HL-60/S4 treated with phorbol 12-myristate 13-acetate at 8.2 ng/mL for 4 days and 3 days (cell line): ENCODE measurements around the gene GET4.

ENCODE experiments used
- in situ Hi-C: fragments of 300-500 bp; cut with MboI; formaldehyde crosslinking; loops from 2 replicates; pipeline ENCODE4 v1.15.0; 2022; ENCODE audit warnings: low sequenced_read_pairs

The GET4 gene

GRCh38 chr7:884191-885003 lies 8.0 kb downstream of the GET4 start:
- in situ Hi-C loops = no loop called here

- in situ Hi-C loops = no loop called here
These were observed 9.0 kb downstream of the GET4 start for GRCh38 chr7:885261-885892.

- in situ Hi-C loops = no loop called here
These were observed 9.7 kb downstream of the GET4 start for GRCh38 chr7:885893-886625.

- in situ Hi-C loops = no loop called here
These were observed 10.5 kb downstream of the GET4 start for GRCh38 chr7:886626-887487.

- in situ Hi-C loops = no loop called here
These were observed 11.1 kb downstream of the GET4 start for GRCh38 chr7:887488-887820.

- in situ Hi-C loops = no loop called here
These were observed 12.0 kb downstream of the GET4 start for GRCh38 chr7:888081-889024.

- in situ Hi-C loops = no loop called here
These were observed 12.7 kb downstream of the GET4 start for GRCh38 chr7:889025-889390.

GRCh38 chr7:889391-889790 lies 13.0 kb downstream of the GET4 start:
- in situ Hi-C loops = no loop called here

- in situ Hi-C loops = no loop called here
These were observed 14.5 kb downstream of the GET4 start for GRCh38 chr7:890868-891267.

- in situ Hi-C loops = no loop called here
These were observed 14.9 kb downstream of the GET4 start for GRCh38 chr7:891291-891690.

GRCh38 chr7:891805-892204 lies 15.5 kb downstream of the GET4 start:
- in situ Hi-C loops = no loop called here

GRCh38 chr7:892648-893593 lies 16.6 kb downstream of the GET4 start:
- in situ Hi-C loops = no loop called here

GRCh38 chr7:893686-894085 lies 17.3 kb downstream of the GET4 start:
- in situ Hi-C loops = no loop called here

GRCh38 chr7:894164-894867 lies 18.0 kb downstream of the GET4 start:
- in situ Hi-C loops = no loop called here

- in situ Hi-C loops = no loop called here
These were observed 18.6 kb downstream of the GET4 start for GRCh38 chr7:894927-895450.

- in situ Hi-C loops = no loop called here
These were observed 19.2 kb downstream of the GET4 start for GRCh38 chr7:895451-896052.

GRCh38 chr7:896346-897075 lies 20.2 kb downstream of the GET4 start:
- in situ Hi-C loops = no loop called here
